Measurements from ENCODE around the gene IL1RAPL2. TPM values are rescaled to one million over a fixed set of nuclear protein-coding genes. Genes with fewer than 3 reads are reported as not detected.

IL1RAPL2 gene
- total and polyA plus RNA-seq, 2 of the 8 experiments (the other 6 are each of a cell fraction or from before 2014, with no cell fraction given): 0.20 to 1.3 TPM

DNA sequence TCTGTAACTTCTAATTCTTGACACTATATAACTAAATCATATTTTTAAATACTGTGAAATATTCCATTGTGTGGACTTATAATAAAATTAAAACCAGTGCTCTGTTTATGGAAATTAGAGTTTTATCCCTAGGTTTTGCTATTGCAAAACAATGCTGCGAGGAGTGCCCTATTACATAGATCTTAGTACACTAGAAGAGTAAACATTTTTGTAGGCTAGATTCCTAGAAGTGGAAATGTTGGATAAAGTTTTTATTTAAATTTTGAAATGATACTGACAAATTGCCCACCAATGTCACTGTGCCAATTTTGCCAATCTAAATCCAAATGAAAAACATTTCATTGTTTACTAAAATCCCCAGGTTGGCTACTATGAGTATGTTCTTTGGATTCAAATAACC lies 99.7 kb downstream of the IL1RAPL2 start:
- H3K56ac ChIP-seq (replicated peaks; ENCODE audit: insufficient read length, low read depth, low read length): no peak overlapping the region
- no peak overlapping the region for H2AFZ ChIP-seq (ENCODE audit: low read length)
- no peak overlapping the region for H4K91ac ChIP-seq (replicated peaks; ENCODE audit: insufficient read length, low read length)
- no peak overlapping the region for H2BK15ac ChIP-seq (ENCODE audit: low read length)
- H3K23ac ChIP-seq (ENCODE audit: insufficient read length): no peak overlapping the region
- H3K27me3 ChIP-seq (replicated peaks in 1 of 4; ENCODE audit: control insufficient read depth in 3 of 4, extremely low read depth in 1 of 4, insufficient read depth in 3 of 4, low read length in 3 of 4): no peaks in the 10 kb centered on the region
- FAIRE-seq: no peak
- H3K4me2 ChIP-seq (ENCODE audit: insufficient read depth in 1 of 2, low read depth in 2 of 2, low read length in 2 of 2): no peak overlapping the region
- H4K5ac ChIP-seq (ENCODE audit: insufficient read length, low read depth, low read length): no peak overlapping the region
- H4K20me1 ChIP-seq (replicated peaks in 1 of 2; ENCODE audit: control insufficient read depth in 1 of 2, insufficient read depth in 2 of 2, low read length in 2 of 2): no peaks in the 10 kb centered on the region
- H3K23me2 ChIP-seq (ENCODE audit: low read depth, low read length): no peaks in the 10 kb centered on the region
- H3K27ac ChIP-seq (ENCODE audit: low read depth, low read length): no peak overlapping the region
- no peak overlapping the region for H3K18ac ChIP-seq (ENCODE audit: extremely low read depth, low read length)
- no peaks in the 10 kb centered on the region for H3K79me2 ChIP-seq (ENCODE audit: control insufficient read depth in 1 of 2, insufficient read depth in 2 of 2, low read length in 2 of 2)
- no peak overlapping the region for H2BK120ac ChIP-seq (replicated peaks; ENCODE audit: low read depth, low read length)
- H3K14ac ChIP-seq (ENCODE audit: insufficient read length): no peak overlapping the region
- no peaks in the 10 kb centered on the region for H3K9me3 ChIP-seq (ENCODE audit: insufficient read depth in 2 of 2, low read depth in 1 of 2, low read length in 1 of 2)
- WGBS, 2 experiments (ENCODE audit: extremely low coverage in 1 of 2, insufficient coverage in 1 of 2, insufficient read length in 1 of 2, insufficient replicate concordance in 2 of 2, low coverage in 1 of 2, low lambda C conversion rate in 2 of 2, missing lambda C conversion rate in 1 of 2): 89% methylated on average over 1 of the region's 1 CpG; no CpG with 5 or more reads in 1 of the 2 experiments
- H2BK5ac ChIP-seq (ENCODE audit: low read depth, low read length): no peak overlapping the region
- no peak overlapping the region for H3K4me3 ChIP-seq (ENCODE audit: extremely low read depth in 1 of 4, insufficient read depth in 2 of 4, low read depth in 3 of 4, low read length in 4 of 4)
- H2BK20ac ChIP-seq (ENCODE audit: low read length): no peak overlapping the region
- H3K36me3 ChIP-seq (ENCODE audit: control insufficient read depth in 2 of 4, insufficient read depth in 4 of 4, low read length in 3 of 4): no peaks in the 10 kb centered on the region
- POLR2A ChIA-PET (ENCODE audit: partially characterized antibody): no interaction called here
- no peak overlapping the region for H2BK12ac ChIP-seq (ENCODE audit: low read depth, low read length)
- no peaks in the 10 kb centered on the region for H3K4me1 ChIP-seq (replicated peaks in 1 of 4; ENCODE audit: control insufficient read depth in 3 of 4, insufficient read depth in 4 of 4, low read length in 3 of 4)
- CTCF ChIA-PET (ENCODE audit: partially characterized antibody): interaction anchor here (1.3 kb wide), 1 partner anchor 21 kb away, joined by 3 read pairs; no protein-coding TSS in a partner anchor
- DNase-seq (ENCODE audit: low read depth in 1 of 2, low spot score in 2 of 2): no peak
- no peak overlapping the region for H3K4ac ChIP-seq (replicated peaks; ENCODE audit: insufficient read length, low read depth, low read length)
- H3K79me1 ChIP-seq (ENCODE audit: low read depth, low read length): no peaks in the 10 kb centered on the region
- H2AK5ac ChIP-seq (ENCODE audit: low read depth, low read length): no peak overlapping the region
- no peak overlapping the region for H3K9ac ChIP-seq (replicated peaks in 1 of 4; ENCODE audit: extremely low read depth in 1 of 4, low read depth in 3 of 4, low read length in 3 of 4)
- no peak overlapping the region for H4K8ac ChIP-seq (ENCODE audit: extremely low read depth, insufficient read depth, low read length)
- TF ChIP-seq, protein P1, sequence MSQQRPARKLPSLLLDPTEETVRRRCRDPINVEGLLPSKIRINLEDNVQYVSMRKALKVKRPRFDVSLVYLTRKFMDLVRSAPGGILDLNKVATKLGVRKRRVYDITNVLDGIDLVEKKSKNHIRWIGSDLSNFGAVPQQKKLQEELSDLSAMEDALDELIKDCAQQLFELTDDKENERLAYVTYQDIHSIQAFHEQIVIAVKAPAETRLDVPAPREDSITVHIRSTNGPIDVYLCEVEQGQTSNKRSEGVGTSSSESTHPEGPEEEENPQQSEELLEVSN (IDR thresholded peaks at IDR 0.05): no peak
- TF ChIP-seq CHD1 (IDR thresholded peaks at IDR 0.05; ENCODE audit: low read depth, low read length): no peak
- TF ChIP-seq BCL11A (IDR thresholded peaks at IDR 0.05; ENCODE audit: low read depth in 2 of 2, low read length in 2 of 2): no peak
- no peak for TF ChIP-seq EP300 (IDR thresholded peaks at IDR 0.05; ENCODE audit: borderline replicate concordance in 1 of 2, low read depth in 2 of 2, low read length in 2 of 2)
- TF ChIP-seq POU5F1 (IDR thresholded peaks at IDR 0.05; ENCODE audit: low read depth, low read length): no peak
- no peak for TF ChIP-seq SP4 (IDR thresholded peaks at IDR 0.05; ENCODE audit: low read length)
- TF ChIP-seq, protein P2, sequence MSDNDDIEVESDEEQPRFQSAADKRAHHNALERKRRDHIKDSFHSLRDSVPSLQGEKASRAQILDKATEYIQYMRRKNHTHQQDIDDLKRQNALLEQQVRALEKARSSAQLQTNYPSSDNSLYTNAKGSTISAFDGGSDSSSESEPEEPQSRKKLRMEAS (IDR thresholded peaks at IDR 0.05): no peak
- TF ChIP-seq KDM4A (IDR thresholded peaks at IDR 0.05; ENCODE audit: low read depth, low read length, severe bottlenecking): no peak
- TF ChIP-seq, protein P3, sequence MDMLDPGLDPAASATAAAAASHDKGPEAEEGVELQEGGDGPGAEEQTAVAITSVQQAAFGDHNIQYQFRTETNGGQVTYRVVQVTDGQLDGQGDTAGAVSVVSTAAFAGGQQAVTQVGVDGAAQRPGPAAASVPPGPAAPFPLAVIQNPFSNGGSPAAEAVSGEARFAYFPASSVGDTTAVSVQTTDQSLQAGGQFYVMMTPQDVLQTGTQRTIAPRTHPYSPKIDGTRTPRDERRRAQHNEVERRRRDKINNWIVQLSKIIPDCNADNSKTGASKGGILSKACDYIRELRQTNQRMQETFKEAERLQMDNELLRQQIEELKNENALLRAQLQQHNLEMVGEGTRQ (IDR thresholded peaks at IDR 0.05; ENCODE audit: low read length): no peak
- TF ChIP-seq RXRA (IDR thresholded peaks at IDR 0.05; ENCODE audit: insufficient read depth, low read depth, low read length): no peak
- TF ChIP-seq TEAD4 (IDR thresholded peaks at IDR 0.05; ENCODE audit: low read depth, low read length): no peak
- TF ChIP-seq, protein P4, sequence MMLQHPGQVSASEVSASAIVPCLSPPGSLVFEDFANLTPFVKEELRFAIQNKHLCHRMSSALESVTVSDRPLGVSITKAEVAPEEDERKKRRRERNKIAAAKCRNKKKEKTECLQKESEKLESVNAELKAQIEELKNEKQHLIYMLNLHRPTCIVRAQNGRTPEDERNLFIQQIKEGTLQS (IDR thresholded peaks at IDR 0.05; ENCODE audit: insufficient read depth, low read depth, low read length): no peak

Data from H1 (cell line).